Activated T-cell treated with anti-CD3 and anti-CD28 coated beads for 24 hours (primary cell): ENCODE results near the gene BCL11A.

ENCODE experiments used
- DNase-seq: peaks from one replicate; pipeline ENCODE4 v3.0.0-alpha.2; 2020; ENCODE audit warnings: low read depth

The BCL11A gene

DNA sequence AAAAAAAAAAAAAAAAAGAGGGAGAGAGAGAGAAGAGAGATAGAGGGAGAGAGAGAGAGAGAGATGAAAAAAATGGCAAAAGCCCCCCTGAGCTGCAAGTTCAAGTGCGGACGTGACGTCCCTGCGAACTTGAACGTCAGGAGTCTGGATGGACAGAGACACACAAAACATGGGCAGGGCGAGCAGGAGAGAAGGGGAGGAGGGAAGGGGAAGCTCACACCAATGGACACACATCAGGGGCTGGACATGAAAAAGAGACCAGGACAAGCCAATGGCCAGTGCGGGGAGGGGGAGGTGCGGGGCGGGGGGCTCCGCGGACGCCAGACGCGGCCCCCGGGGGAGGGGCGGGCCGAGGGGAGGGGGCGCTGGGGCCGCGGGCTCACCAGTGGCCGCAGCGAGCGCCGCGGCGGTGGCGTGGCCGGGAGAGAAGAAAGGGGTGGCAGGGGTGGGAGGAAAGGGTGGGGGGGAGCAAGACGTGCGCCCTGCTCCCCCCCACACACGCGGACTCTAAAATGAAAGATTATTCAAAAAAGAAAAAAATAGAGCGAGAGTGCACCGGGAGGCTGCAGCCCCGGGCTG is at the start of gene BCL11A:
BCL11A (minus strand) TSS at position 160 of the 579 bp plus-strand sequence. CDS start 384 bp downstream, outside the sequence.
- no peak for DNase-seq

DNA sequence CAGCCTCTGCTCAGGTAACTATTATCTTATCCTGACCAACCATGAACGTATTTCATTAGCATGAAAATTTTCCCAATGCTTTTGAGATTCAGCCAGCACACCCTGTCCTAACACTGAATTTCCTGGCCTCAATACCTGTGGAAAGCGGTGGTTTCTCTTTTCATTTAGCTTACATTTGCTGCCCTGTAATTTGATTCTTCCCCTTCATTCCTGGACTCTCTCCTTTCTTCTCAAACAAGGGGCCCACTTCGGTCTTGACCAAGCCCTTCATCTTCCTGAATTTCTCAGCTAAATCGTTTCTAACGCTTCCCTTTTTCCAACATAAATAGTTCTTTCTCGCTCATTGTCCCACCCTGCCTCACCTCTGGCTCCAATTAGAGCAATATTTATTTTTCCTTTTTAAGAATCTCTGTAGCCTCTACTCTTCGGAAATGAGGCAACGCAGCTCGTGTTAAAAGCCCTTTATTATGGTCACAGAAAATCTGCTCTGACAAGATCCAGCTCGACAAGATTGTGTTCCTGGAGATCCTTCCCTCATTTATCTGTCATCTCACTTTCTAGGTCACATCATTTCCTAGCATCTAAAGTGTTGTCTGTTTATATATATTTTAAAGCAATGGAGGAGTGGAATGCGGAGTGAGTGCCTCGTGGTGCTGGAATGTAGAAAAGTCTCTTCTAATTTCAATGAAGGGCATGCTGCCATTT is 49.5 kb upstream of the BCL11A start:
- no peak for DNase-seq

GRCh38 chr2:60602388-60602787 is 48.9 kb upstream of the BCL11A start:
- DNase-seq = no peak

GRCh38 chr2:60598271-60598670 is 44.8 kb upstream of the BCL11A start:
- DNase-seq = no peak

DNA sequence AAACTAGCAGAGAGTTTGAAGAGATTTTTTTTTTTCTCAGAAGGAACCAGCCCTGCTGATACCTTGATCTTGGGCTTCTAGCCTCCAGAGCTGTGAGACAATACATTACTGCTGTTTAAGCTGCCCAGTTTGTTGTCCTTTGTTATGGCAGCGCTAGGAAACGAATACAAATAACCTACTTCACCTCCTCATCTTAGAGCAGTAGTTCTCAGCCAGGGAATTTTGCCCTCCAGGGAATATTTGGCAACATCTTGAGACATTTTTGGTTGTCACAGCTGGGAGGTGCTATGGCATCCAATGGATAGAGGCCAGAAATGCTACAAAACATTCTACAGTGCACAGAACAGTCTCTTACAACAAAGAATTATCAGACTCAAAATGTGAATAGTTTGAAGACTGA is 43.9 kb upstream of the BCL11A start:
- DNase-seq = no peak

DNA sequence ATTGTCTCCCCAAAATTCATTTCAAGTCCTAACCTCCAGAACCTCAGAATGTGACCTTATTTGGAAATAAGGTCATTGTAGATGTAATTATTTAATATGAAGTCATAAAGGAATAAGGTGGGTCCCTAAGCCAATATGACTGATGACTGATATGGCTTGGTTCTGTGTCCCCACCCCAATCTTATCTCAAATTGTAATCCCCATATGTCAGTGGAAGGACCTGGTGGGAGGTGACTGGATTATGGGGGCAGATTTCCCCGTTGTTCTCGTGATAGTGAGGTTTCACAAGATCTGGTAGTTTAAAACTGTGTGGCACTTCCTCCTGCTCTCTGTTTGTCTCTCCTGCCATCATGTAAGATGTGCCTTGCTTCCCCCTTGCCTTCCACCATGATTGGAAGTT is 43.0 kb upstream of the BCL11A start:
- DNase-seq = no peak

DNA sequence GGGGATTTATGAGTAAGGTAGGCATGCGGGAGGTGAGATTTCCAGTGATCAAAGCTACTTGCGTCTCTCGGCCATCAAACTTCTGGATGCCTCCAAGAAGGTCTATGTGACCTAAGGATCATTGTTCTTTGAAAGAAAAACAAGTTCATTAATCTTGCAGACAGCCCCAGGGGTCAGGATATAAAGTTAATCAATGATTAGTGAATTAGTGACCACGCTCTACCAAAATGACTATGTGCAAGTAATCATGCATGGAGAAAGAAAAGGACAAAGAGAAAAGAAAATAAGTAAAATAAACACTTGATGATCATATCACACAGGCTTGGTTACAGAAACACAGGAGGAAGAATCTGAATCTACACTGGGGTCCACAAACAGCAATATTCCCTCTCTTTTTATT is 42.5 kb upstream of the BCL11A start:
- no peak for DNase-seq

DNA sequence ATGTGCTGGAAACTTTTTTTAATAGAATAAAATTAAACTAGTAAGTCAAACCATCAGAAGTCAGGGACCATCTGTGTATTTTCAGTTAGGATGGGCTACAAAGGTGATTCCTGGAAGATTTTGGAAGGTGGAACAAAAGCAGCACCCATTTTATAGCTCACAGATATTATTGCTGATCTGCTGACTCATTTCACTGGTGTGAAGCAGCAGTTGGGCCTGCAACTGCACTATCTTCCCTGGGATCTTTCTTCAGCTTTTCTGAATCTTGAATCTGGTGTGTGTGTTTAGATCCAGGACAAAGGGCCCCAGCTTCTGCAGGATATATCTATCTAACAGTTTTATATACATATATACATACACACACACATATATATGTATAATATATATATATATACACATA is 35.6 kb upstream of the BCL11A start:
- no peak for DNase-seq

- DNase-seq = no peak
Observed at GRCh38 chr2:60586081-60586480, 32.6 kb upstream of the BCL11A start.

DNA sequence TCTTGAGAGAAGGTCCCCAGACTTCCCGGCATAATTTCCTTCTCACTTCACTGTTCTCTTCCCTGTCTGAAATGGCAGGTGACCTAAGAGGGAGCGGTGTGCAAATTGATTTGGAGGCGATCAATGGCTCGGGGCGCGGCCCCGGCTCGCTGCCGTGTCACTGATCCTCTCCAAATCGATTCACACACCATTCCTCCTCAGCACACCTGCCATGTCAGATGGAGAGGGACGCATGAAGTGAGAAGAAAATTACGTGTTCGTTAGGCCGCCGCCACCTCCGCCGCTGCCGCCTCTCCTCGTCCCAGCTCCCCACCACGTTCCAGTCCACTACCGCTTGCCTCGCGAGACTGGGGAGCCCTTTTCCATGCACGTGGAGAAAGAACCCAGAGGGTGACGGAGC is 31.8 kb upstream of the BCL11A start:
- DNase-seq = no peak

DNA sequence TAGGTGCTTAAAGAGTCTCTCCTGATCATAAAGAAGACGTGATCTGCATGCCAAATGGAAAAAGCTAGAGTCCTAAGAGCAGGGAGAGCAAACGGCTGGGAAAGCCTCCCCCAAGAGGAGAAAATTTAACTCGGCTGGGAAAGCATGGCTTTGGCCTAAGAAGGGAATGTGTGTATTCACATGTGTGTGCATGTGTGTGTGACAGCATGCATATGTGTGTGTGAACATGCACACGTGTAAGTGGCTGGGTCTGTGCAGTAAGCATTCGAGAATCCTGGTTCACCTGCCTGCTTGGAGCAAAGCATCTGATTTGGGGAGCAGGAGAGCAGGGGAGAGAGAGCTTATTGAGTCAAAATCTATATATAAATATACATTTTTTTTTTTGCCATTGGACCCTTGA is 30.1 kb upstream of the BCL11A start:
- no peak for DNase-seq

DNA sequence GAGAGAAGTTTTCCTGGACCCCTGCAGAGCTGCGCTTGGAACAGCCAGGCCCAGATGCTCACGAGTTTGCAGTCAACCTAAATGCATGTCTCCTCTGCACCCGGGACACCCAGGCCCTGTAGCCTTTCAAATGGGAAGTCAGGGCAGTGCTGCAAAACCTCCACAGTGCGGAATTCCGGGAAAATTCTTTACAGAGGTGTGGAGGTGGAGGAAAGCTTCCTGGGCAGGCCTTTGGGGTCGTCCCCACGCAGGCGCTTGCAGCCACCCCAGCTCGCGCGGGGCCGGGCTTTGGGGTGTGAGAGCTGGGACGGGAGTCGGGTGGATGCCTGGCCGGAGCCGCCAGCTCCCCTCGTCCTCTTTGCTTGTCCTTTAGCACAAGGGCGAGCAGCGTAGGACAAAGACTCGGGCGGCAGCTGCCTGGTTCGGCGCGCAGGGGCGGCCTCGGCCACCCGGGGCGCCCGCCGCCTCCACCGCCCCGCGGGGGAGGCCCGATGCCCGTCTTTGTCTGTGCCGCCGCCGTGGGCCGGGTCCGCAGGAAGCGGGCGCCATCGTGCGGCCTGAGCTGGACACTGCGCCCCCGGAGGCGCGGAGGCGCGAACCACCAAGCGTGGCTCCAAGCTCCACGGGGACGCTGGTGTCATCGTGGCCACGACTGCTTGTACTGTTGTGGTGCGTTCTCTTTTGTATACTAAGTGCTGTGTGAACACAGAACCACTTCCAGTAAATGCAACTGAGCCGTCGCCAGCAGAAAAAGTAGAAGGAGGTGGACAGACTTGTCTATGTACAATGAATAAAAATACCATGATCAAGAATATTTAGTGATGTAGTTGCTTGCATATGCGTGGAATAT is 28.2 kb upstream of the BCL11A start:
- peak; percentile 62 for DNase-seq

- DNase-seq = no peak
Observed at GRCh38 chr2:60577682-60578283, 24.3 kb upstream of the BCL11A start.

- DNase-seq = no peak
Observed at GRCh38 chr2:60573251-60573650, 19.8 kb upstream of the BCL11A start.

GRCh38 chr2:60570251-60570650 is 16.8 kb upstream of the BCL11A start:
- DNase-seq = no peak

DNA sequence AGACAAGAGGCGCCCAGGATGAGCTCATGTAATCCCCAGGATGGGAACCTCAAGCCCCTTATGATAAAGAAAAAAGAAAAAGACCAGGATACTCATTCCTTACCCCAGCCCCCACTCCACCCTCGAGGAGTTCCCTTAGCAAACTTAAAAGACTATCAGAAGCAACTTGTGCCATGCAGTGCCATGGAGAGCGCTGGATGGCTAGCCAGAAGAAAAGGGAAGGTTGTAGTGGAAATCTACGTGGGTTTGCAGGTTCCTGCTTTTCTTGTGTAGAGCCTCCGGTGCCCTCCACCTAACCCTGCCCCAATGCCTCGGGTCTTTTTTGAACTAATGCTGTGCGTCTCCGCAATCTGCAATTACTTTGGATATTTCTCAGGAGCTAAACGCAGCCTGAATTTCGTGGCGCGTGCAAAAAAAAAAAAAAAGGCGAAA is 16.2 kb upstream of the BCL11A start:
- DNase-seq = no peak

GRCh38 chr2:60567919-60568768 is 14.7 kb upstream of the BCL11A start:
- DNase-seq = no peak

DNA sequence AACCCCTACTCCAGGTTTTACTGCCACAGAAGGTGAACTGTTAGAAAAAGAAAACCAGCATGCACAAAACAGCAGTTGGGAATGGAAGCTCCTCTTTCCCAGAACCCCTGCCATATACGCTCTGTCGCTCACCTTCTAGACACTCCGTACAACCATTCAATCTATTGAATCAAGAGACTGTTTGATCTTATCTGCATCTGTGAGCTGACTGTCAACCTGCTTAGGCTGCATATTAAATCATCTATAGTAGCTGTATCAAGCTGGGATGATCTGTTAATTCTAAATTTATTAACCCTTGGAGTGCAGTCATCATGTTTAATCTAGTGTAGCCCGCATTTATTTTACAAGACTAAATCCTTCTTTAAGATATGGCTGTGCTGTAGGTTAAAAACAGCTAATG is 13.6 kb upstream of the BCL11A start:
- DNase-seq = no peak

DNA sequence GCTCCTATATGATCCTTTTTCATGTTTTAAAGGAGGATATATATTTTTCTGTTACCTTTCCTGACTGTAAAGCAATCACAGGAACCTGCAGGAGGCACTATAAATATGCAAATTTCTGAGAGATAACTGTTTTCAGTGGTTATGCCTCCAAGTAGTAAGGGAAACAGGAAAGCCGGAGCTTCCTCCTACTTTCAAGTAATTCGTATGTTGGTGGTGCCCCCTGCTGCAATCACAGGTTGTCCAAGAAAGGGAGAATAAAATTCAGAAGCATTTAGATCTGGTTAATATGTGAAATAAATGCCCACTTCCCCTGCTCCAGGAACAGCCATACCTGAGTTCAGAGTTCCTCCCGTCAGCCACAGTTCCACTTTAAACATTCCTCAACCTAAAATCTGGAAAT is 12.0 kb upstream of the BCL11A start:
- no peak for DNase-seq

DNA sequence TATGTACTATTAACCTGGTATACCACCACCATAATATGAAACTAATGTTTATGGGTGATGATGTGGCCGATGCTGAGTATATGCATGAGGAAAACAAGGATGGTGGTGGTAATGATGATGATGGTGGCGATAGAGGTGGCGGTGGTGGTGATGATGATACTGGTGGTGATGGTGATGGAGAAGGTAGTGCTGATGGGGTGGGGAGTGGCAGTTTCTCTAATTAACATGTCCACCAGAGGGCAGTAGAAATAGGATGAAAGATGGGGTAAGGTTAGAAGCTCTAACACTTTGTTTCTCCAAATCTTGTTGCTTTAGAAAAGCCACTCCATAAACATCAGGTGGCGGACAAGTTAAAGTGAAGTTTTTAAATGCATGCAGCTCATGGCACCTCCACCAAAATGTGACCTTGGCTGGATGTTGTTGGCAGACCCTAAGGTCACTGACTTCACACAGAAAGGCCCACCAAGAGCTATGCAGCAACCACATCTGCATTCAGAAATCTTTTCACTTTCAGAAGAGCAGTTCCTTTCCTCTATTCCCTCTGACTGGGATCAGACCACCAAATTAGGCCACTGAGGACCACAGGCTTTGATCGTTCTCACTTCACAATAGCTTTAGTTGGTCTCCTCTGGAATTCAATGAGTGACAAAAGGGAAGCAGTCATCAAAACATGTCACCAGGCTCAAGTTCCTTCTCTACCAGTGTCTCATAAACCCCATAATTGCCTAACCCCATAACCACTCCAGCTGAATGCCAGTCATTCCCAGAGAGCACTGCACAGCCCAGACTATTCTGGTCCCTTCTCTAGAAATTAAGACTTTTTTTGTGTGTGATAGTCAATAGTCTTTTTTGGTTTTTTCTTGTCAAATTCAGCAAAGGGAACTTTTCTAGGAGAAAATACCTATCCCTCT is 7.5 kb upstream of the BCL11A start:
- DNase-seq = no peak

- DNase-seq = no peak
Observed at GRCh38 chr2:60559880-60560279, 6.4 kb upstream of the BCL11A start.
